Right atrium auricular region (tissue), 2 donors: ENCODE data around the gene NHP2. TPM values are rescaled to one million over a fixed set of nuclear protein-coding genes. Genes with fewer than 3 reads are reported as not detected.
"Not testable (repeated sequence)": the region's sequence is repeated elsewhere in the genome, so short reads cannot be mapped to it uniquely, and the experiment has no call there.

Experiments used
- DNase-seq: peaks from one replicate; pipeline ENCODE4 v3.0.0-alpha.2; 2019; ENCODE audit warnings: low spot score
- H3K27ac ChIP-seq, 2 donors: fragments of 200-600 bp; sonication (generic); 1 replicate in 1 of 2; 2 replicates in 1 of 2; pipeline ENCODE4 v1.5.1; 2016 to 2019
- H3K27me3 ChIP-seq, 2 donors: fragments of 200-600 bp; sonication (generic); one replicate each; pipeline versions ENCODE4 v1.5.1 to v1.6.0; 2017 to 2019
- H3K36me3 ChIP-seq: fragments of 200-600 bp; sonication (generic); one replicate; pipeline ENCODE4 v1.5.1; 2016
- H3K4me1 ChIP-seq, 2 donors: fragments of 200-600 bp; sonication (generic); one replicate each; pipeline versions ENCODE4 v1.5.1 to v1.6.0; 2017 to 2019
- H3K4me3 ChIP-seq, 2 donors: fragments of 200-600 bp; sonication (generic); 1 replicate in 1 of 2; 2 replicates in 1 of 2; pipeline ENCODE4 v1.5.1; 2017 to 2019; ENCODE audit warnings: mild to moderate bottlenecking in 1 of 2, moderate library complexity in 1 of 2
- H3K9me3 ChIP-seq, 2 donors: fragments of 200-600 bp; sonication (generic); one replicate each; pipeline ENCODE4 v1.5.1; 2019
- CTCF ChIP-seq, 2 donors: fragments of 200-600 bp; sonication (generic); IDR thresholded peaks; one replicate each; pipeline ENCODE4 v1.5.1; 2019; ENCODE audit warnings: antibody characterized with exemption in 2 of 2
- total RNA-seq, 2 donors: library from RNA; depleted of rRNA; stranded (reverse); fragments of >200 nt; gene quantifications; one replicate each; pipeline ENCODE4 v1.1.0, GENCODE V29; 2016

The NHP2 gene
- total RNA-seq, 2 donors from 2014 or later: 125 to 151 TPM

GRCh38 chr5:178137991-178138390 lies 15.7 kb downstream of the NHP2 start:
- Histone ChIP-seq H3K27ac (no peak overlapping the region), H3K4me1 (no peaks in the 10 kb centered on the region), H3K9me3 (no peaks in the 10 kb centered on the region), H3K36me3 (peaks cover 48% of the 10 kb centered on the region), H3K27me3 (no peaks in the 10 kb centered on the region), H3K4me3 (no peak overlapping the region)
- no peak for TF ChIP-seq CTCF (IDR thresholded peaks at IDR 0.05)
- no peak for DNase-seq

GRCh38 chr5:178136990-178137389 lies 16.7 kb downstream of the NHP2 start:
- H3K9me3 ChIP-seq: no peaks in the 10 kb centered on the region
- H3K27me3 ChIP-seq: no peaks in the 10 kb centered on the region
- peaks cover 0 to 5% of the 10 kb centered on the region in 2 donors for H3K4me1 ChIP-seq
- no peak for TF ChIP-seq CTCF (IDR thresholded peaks at IDR 0.05)
- H3K4me3 ChIP-seq: no peak overlapping the region
- no peak overlapping the region for H3K27ac ChIP-seq
- no peak for DNase-seq
- H3K36me3 ChIP-seq: peaks cover 42% of the 10 kb centered on the region

GRCh38 chr5:178131446-178131996 lies 22.2 kb downstream of the NHP2 start:
- Histone ChIP-seq H3K4me1 (peaks cover 0 to 16% of the 10 kb centered on the region in 2 donors), H3K9me3 (no peaks in the 10 kb centered on the region), H3K27ac (peak overlapping the region; percentile 89 to 95), H3K36me3 (peaks cover 20% of the 10 kb centered on the region), H3K4me3 (peak overlapping the region; percentile 85 to 89), H3K27me3 (no peaks in the 10 kb centered on the region)
- no peak for TF ChIP-seq CTCF (IDR thresholded peaks at IDR 0.05)
- no peak for DNase-seq

- Histone ChIP-seq H3K36me3 (peaks cover 13% of the 10 kb centered on the region), H3K27me3 (no peaks in the 10 kb centered on the region), H3K27ac (peak within 1 kb of the TSS; percentile 89 to 95), H3K4me3 (peak within 1 kb of the TSS; percentile 85 to 89), H3K9me3 (no peaks in the 10 kb centered on the region), H3K4me1 (peaks cover 0 to 16% of the 10 kb centered on the region in 2 donors)
- DNase-seq: peak; percentile 81
- peak in 1 of 2 donors; percentile 25 for TF ChIP-seq CTCF (IDR thresholded peaks at IDR 0.05)
Measured at GRCh38 chr5:178130576-178131445, 22.9 kb downstream of the NHP2 start, which contains the start of gene RMND5B. RMND5B (plus strand) TSS chr5:178131014; CDS start chr5:178138120, 7,106 bp downstream.

- not testable (repeated sequence) for H3K27me3 ChIP-seq, DNase-seq, H3K36me3 ChIP-seq, H3K9me3 ChIP-seq
- Histone ChIP-seq H3K4me3 (peak overlapping the region; percentile 85 to 89), H3K27ac (peak overlapping the region; percentile 89 to 95), H3K4me1 (peaks cover 0 to 16% of the 10 kb centered on the region in 2 donors)
Measured at GRCh38 chr5:178130234-178130575, 23.5 kb downstream of the NHP2 start.

- no peak for DNase-seq
- H3K27me3 ChIP-seq: no peaks in the 10 kb centered on the region
- peaks cover 3% of the 10 kb centered on the region for H3K36me3 ChIP-seq
- TF ChIP-seq CTCF (IDR thresholded peaks at IDR 0.05): no peak
- H3K4me3 ChIP-seq: no peak overlapping the region
- H3K4me1 ChIP-seq: peaks cover 0 to 16% of the 10 kb centered on the region in 2 donors
- H3K9me3 ChIP-seq: no peaks in the 10 kb centered on the region
- no peak overlapping the region for H3K27ac ChIP-seq
Measured at GRCh38 chr5:178129296-178129695, 24.4 kb downstream of the NHP2 start.

- H3K9me3 ChIP-seq, DNase-seq, H3K4me3 ChIP-seq, H3K27ac ChIP-seq, H3K36me3 ChIP-seq, H3K27me3 ChIP-seq: not testable (repeated sequence)
- H3K4me1 ChIP-seq: peaks cover 0 to 16% of the 10 kb centered on the region in 2 donors
Measured at GRCh38 chr5:178127300-178128009, 26.2 kb downstream of the NHP2 start.
